ENCODE results near the gene HIPK1. TPM values are rescaled to one million over a fixed set of nuclear protein-coding genes. Genes with fewer than 3 reads are reported as not detected.
A peak's percentile ranks its signal among the peaks of the same experiment; 100 is the strongest.

The HIPK1 gene
- total and polyA plus RNA-seq, 10 donors, result 7.1 to 92.3 (median 75.5) TPM

- peak overlapping the region in 1 of 8 donors; percentile 6 for H3K4me3 ChIP-seq
- peak overlapping the region in 5 of 8 donors; percentile 7 to 56 (median 42) for H3K27ac ChIP-seq
- H3K27me3 ChIP-seq (replicated peaks in 1 of 7), result no peaks in the 10 kb centered on the region
- 79 to 87% (median 80%) methylated on average over 17 of the region's 17 CpGs for WGBS, 5 donors
- no peaks in the 10 kb centered on the region for H3K9me3 ChIP-seq
- H3K36me3 ChIP-seq, result no peaks in the 10 kb centered on the region
- intact Hi-C loops (cut with DNase I; ENCODE audit: low total_unique reads), result no loop called here
- TF ChIP-seq CTCF (IDR thresholded peaks at IDR 0.05 in 8 of 11, conservative IDR thresholded peaks at IDR 0.05 in 3 of 11) (no peak), POLR2AphosphoS5 (IDR thresholded peaks at IDR 0.05) (no peak)
- no peak for DNase-seq
- peaks cover 0 to 28% (median 2%) of the 10 kb centered on the region in 6 donors for H3K4me1 ChIP-seq
Observed at GRCh38 chr1:113886417-113887401, 42.4 kb upstream of the HIPK1 start.

- peak within 1 kb of the TSS in 1 of 8 donors; percentile 6 for H3K4me3 ChIP-seq
- no peaks in the 10 kb centered on the region for H3K36me3 ChIP-seq
- no peak for DNase-seq
- H3K4me1 ChIP-seq, result peaks cover 0 to 27% (median 2%) of the 10 kb centered on the region in 6 donors
- intact Hi-C loops (cut with DNase I; ENCODE audit: low total_unique reads), result no loop called here
- no peaks in the 10 kb centered on the region for H3K9me3 ChIP-seq
- whole genome bisulfite sequencing, 5 donors, result 52 to 74% (median 69%) methylated on average over 6 of the region's 6 CpGs
- no peaks in the 10 kb centered on the region for H3K27me3 ChIP-seq (replicated peaks in 1 of 7)
- TF ChIP-seq POLR2AphosphoS5 (IDR thresholded peaks at IDR 0.05) (no peak), POLR2A (IDR thresholded peaks at IDR 0.05) (no peak), CTCF (IDR thresholded peaks at IDR 0.05 in 8 of 11, conservative IDR thresholded peaks at IDR 0.05 in 3 of 11) (no peak)
- H3K27ac ChIP-seq, result peak within 1 kb of the TSS in 5 of 8 donors; percentile 7 to 56 (median 42)
Observed at GRCh38 chr1:113887402-113888175, 41.5 kb upstream of the HIPK1 start, which contains the start of gene BCL2L15. BCL2L15 (minus strand) TSS chr1:113887581; CDS start chr1:113887375, 206 bp downstream.

GRCh38 chr1:113890816-113891215 is 38.3 kb upstream of the HIPK1 start:
- Histone ChIP-seq H3K4me3 (no peak overlapping the region), H3K36me3 (peaks cover 0 to 28% (median 20%) of the 10 kb centered on the region in 6 donors), H3K27me3 (replicated peaks in 1 of 7) (no peaks in the 10 kb centered on the region), H3K27ac (no peak overlapping the region), H3K4me1 (peaks cover 0 to 17% (median 0%) of the 10 kb centered on the region in 6 donors), H3K9me3 (no peaks in the 10 kb centered on the region)
- 41 to 68% (median 60%) methylated on average over 2 of the region's 2 CpGs for WGBS, 5 donors
- intact Hi-C loops (cut with DNase I; ENCODE audit: low total_unique reads), result no loop called here
- DNase-seq, result no peak
- TF ChIP-seq POLR2A (IDR thresholded peaks at IDR 0.05) (no peak), POLR2AphosphoS5 (IDR thresholded peaks at IDR 0.05) (no peak), CTCF (IDR thresholded peaks at IDR 0.05 in 8 of 11, conservative IDR thresholded peaks at IDR 0.05 in 3 of 11) (no peak)

Data from spleen (tissue), 11 donors.